ENCODE data around the gene APOBEC3H. TPM values are rescaled to one million over a fixed set of nuclear protein-coding genes. Genes with fewer than 3 reads are reported as not detected.
"Not testable (repeated sequence)": the region's sequence is repeated elsewhere in the genome, so short reads cannot be mapped to it uniquely, and the experiment has no call there.

Gene APOBEC3H
- polyA plus RNA-seq, 1 donor from 2014 or later = 0.48 TPM

DNA sequence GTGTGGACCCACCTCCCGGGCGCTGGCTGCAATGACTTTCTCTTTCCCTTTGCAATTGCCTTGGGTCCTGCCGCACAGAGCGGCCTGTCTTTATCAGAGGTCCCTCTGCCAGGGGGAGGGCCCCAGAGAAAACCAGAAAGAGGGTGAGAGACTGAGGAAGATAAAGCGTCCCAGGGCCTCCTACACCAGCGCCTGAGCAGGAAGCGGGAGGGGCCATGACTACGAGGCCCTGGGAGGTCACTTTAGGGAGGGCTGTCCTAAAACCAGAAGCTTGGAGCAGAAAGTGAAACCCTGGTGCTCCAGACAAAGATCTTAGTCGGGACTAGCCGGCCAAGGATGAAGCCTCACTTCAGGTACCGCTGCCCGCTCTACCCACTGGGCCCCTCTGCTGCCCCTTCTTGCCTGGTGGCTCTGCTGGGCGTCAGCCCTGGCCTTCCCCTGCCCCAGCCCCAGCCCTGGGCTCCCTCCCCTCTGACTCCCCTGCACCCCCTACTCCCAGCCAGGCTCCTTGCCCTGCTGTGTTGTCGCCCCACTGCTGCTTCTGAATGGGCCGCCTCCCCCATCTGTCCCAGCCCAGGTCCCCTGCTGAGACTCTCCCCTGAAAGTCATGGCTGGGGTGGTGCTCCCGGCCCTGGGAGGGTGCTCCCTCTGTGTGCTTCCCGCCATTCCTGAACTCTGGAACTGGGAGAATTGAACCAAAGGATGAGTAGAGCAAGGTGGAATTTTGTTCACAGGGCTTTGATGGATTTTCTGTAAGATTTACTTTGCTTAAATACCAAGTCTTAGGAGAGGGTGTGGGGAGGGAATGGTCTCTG is 19.8 kb upstream of the APOBEC3H start, which contains the start of gene APOBEC3G:
Gene APOBEC3G, plus strand, starts transcription at position 250 of the 815 bp plus-strand sequence. Its CDS starts 87 bp downstream, at position 337.
- not testable (repeated sequence) for H3K27me3 Mint-ChIP-seq, H3K36me3 Mint-ChIP-seq, H3K9me3 Mint-ChIP-seq
- Mint-ChIP-seq H3K4me1 (peaks cover 45 to 55% (median 55%) of the 10 kb centered on the region in 3 donors), H3K4me3 (peak within 1 kb of the TSS; percentile 68 to 95 (median 90)), H3K27ac (peak within 1 kb of the TSS; percentile 86 to 95 (median 91))

DNA sequence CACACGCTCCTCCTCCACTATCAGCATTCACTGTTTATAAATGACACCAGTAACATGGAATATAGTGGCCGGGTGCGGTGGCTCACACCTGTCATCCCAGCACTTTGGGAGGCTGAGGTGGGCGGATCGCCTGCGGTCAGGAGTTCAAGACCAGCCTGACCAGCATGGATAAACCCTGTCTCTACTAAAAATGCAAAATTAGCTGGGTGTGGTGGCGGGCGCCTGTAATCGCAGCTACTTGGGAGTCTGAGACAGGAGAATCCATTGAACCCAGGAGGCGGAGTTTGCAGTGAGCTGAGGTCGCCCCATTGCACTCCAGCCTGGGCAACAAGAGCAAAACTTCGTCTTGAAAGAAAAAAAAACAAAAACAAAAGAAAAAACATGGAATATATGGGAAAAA is 19.1 kb upstream of the APOBEC3H start:
- peaks cover 39 to 52% (median 49%) of the 10 kb centered on the region in 3 donors for H3K4me1 Mint-ChIP-seq

DNA sequence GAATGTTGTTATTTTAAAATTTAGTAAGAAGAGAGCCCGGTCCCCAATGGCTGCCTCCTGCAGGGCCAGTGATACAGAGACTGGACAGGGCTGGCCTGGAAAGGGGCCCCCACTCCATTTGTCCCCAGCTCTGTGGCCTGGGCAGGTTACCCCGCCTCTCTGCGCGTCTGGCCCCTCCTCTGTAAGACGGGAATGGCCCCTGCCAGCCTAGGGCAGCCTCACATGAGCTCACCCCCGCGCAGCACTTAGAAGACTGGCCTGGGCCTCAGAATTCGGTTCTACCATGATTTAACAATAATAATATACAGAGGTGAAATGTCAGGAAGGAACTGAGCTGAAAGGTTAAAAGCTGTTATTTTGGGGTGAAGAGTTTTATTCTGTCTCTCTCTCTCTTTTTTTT is 18.7 kb upstream of the APOBEC3H start:
- Mint-ChIP-seq H3K9me3 (no peaks in the 10 kb centered on the region), H3K27me3 (no peaks in the 10 kb centered on the region), H3K4me3 (peak overlapping the region; percentile 41 to 93 (median 78)), H3K27ac (peak overlapping the region; percentile 78 to 95 (median 86)), H3K36me3 (peaks cover 4% of the 10 kb centered on the region), H3K4me1 (peaks cover 38 to 50% (median 48%) of the 10 kb centered on the region in 3 donors)

More for the DNA sequence above, 19.1 kb upstream of the APOBEC3H start:
- not testable (repeated sequence) for H3K27me3 Mint-ChIP-seq, H3K36me3 Mint-ChIP-seq, H3K9me3 Mint-ChIP-seq
- Mint-ChIP-seq H3K4me3 (peak overlapping the region; percentile 68 to 95 (median 90)), H3K27ac (peak overlapping the region; percentile 86 to 95 (median 91))

DNA sequence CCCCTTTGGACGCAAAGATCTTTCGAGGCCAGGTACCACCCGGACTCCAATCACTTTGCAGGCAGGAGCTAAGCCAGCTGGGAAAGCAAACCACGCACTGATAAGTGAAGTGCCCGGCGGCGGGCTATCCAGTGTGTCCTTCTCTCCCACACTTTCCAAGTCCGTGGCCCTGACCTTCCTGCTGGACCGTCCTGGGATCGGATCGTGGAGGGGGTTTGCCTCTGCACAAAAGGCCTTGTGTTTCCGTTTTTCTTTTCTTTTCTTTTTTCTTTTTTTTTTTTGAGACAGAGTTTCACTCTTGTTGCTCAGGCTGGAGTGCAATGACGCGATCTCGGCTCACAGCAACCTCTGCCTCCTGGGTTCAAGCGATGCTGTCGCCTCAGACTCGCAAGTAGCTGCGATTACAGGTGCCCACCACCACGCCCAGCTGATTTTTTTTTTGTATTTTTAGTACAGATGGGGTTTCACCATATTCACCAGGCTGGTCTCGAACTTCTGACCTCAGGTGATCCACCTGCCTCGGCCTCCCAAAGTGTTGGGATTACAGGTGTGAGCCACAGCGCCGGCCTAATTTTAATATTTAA is 17.9 kb upstream of the APOBEC3H start:
- peaks cover 34 to 45% (median 40%) of the 10 kb centered on the region in 3 donors for H3K4me1 Mint-ChIP-seq
- H3K9me3 Mint-ChIP-seq, H3K27me3 Mint-ChIP-seq, H3K36me3 Mint-ChIP-seq: not testable (repeated sequence)
- peak overlapping the region in 1 of 3 donors; percentile 86 for H3K27ac Mint-ChIP-seq
- H3K4me3 Mint-ChIP-seq = peak overlapping the region in 2 of 4 donors; percentile 65 to 68

DNA sequence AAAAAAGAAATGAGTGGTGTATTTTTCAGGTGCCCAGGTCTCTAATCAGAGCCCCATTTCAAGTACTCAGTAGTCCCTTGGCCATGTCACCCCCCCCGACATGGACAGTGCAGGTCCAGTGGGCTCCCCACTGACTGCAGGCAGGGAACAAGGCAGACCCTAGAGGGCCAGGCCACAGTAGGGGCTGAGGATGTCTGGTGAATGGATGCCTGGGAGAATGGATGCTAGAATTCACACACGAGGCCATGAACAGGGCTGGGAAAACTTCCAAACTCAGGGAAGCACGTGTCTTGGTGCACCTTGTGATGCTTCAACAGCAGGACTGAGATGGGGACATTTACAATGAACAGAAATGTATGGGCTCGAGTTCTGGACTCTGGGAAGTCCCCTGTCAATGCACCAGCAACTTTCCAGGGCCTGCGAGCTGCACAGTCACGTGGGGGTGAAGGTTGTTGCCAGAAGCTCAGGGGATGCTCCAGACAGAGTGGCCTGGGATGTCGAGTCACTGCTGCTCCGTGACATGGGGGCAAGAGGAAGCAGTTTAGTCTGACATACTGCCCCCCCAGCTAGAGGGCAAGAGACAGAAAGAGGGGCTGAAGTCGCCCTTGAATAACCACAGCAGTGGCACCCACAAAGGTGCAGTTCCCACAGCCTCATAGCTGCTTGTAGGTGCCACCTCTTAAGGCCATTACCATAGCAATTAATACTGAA is 16.8 kb upstream of the APOBEC3H start:
- H3K27me3 Mint-ChIP-seq = no peaks in the 10 kb centered on the region
- peak overlapping the region; percentile 82 to 89 (median 89) for H3K27ac Mint-ChIP-seq
- peaks cover 4% of the 10 kb centered on the region for H3K36me3 Mint-ChIP-seq
- H3K4me3 Mint-ChIP-seq = peak overlapping the region; percentile 3 to 75 (median 46)
- H3K4me1 Mint-ChIP-seq = peaks cover 29 to 41% (median 34%) of the 10 kb centered on the region in 3 donors
- no peaks in the 10 kb centered on the region for H3K9me3 Mint-ChIP-seq

DNA sequence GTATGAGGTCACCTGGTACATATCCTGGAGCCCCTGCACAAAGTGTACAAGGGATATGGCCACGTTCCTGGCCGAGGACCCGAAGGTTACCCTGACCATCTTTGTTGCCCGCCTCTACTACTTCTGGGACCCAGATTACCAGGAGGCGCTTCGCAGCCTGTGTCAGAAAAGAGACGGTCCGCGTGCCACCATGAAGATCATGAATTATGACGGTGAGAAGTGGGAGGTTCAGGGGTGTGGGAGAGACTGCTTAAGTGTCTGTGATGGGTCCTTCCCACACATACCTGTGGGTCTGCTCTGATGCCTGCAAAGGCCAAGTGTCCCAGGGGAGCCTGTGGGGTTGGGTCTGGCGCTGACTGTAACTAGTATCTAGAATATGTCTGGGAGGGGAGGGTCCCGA is 16.0 kb upstream of the APOBEC3H start:
- H3K4me3 Mint-ChIP-seq = peak overlapping the region in 2 of 4 donors; percentile 56 to 75

DNA sequence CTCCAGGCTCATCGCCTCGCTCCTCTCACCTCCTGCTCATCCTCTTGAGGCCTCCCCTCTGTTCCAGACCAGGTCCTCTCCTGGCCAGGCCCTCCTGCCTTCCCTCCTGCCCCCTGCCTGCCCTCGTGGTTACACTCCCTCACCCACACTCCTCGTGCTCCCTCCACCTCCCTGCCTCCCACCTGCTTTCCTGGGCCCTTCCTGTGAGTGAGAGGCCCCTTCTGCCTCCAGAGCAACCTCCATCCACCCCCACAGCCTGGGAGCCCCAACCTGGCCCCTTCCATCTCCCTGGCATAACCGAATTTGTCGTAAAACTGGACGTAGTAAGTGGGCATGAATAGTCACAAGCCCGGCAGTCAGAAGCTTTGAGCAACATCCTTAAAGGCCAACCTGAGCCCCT is 15.4 kb upstream of the APOBEC3H start:
- peaks cover 8% of the 10 kb centered on the region for H3K36me3 Mint-ChIP-seq
- no peaks in the 10 kb centered on the region for H3K27me3 Mint-ChIP-seq
- H3K4me3 Mint-ChIP-seq = peak overlapping the region in 2 of 4 donors; percentile 56 to 75
- H3K27ac Mint-ChIP-seq = peak overlapping the region; percentile 73 to 89 (median 89)
- no peaks in the 10 kb centered on the region for H3K9me3 Mint-ChIP-seq
- peaks cover 20 to 31% (median 22%) of the 10 kb centered on the region in 3 donors for H3K4me1 Mint-ChIP-seq

More for the DNA sequence above, 16.0 kb upstream of the APOBEC3H start:
- Mint-ChIP-seq H3K27me3 (no peaks in the 10 kb centered on the region), H3K9me3 (no peaks in the 10 kb centered on the region), H3K27ac (peak overlapping the region in 2 of 3 donors; percentile 89), H3K36me3 (peaks cover 4% of the 10 kb centered on the region), H3K4me1 (peaks cover 23 to 36% (median 27%) of the 10 kb centered on the region in 3 donors)

DNA sequence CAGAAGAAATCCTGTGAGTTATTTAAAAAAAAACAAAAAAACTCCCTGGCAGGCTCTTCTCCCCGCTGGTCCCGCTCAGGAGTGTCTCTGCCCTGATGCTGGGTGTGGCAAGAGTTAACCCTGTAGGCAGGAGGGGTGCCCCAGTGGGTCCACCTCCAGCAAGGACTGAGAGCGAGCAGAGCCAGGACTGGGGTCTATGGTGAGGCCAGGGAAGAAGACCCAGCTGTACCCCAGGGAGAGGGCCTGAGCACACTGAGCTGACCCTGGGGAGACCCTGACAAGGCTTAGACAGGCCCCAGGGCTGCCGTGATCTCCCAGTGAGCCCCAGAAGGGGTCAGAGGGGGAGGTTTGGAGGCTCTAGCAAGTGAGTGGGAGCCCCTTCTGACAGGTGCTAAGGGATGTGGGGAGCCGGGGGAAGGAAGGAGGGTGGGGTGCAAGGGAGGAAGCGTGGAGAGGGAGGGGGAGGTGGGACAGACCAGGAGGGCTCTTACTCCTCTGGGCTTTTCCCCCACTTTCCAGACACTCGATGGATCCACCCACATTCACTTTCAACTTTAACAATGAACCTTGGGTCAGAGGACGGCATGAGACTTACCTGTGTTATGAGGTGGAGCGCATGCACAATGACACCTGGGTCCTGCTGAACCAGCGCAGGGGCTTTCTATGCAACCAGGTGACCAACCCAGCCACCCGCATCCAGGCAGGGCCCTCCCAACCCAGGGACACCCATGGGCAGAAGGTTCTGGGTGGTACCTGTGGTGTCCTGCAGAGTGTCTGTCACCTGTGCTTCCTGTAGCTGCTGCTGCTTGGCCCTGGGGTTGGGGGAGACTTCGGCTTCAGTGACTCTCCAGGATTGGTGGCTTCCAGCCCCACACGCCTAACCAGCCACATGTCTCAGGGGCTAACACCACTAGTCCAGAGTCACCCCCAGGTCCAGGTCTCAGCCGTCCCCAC is 13.6 kb upstream of the APOBEC3H start:
- no peaks in the 10 kb centered on the region for H3K27me3 Mint-ChIP-seq
- peaks cover 13 to 22% (median 14%) of the 10 kb centered on the region in 3 donors for H3K4me1 Mint-ChIP-seq
- H3K36me3 Mint-ChIP-seq = peaks cover 8% of the 10 kb centered on the region

DNA sequence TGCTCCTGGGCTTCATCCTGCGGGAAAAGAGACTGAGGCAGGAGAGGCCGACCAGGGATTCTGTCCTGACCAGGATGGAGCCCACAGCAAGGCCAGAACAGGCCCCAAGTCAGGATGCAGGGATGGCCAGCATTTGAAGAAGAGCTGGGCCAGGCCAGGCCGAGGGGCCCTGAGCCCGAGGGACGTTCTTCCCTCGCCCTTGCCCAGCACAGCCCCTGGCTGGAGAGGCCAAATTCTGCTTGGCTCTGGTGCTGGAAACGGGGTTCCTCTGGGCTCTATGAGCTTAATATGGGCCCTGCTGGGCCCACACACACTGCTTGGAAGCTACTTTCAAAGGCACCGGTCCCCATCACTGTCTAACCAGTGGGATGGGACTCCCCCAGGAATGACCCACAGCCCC is 12.4 kb upstream of the APOBEC3H start:
- Mint-ChIP-seq H3K27ac (peak overlapping the region in 1 of 3 donors; percentile 10), H3K4me3 (no peak overlapping the region), H3K4me1 (peaks cover 13 to 20% (median 14%) of the 10 kb centered on the region in 3 donors), H3K27me3 (no peaks in the 10 kb centered on the region), H3K36me3 (peaks cover 8% of the 10 kb centered on the region), H3K9me3 (no peaks in the 10 kb centered on the region)

More for the DNA sequence above, 13.6 kb upstream of the APOBEC3H start:
- Mint-ChIP-seq H3K27ac (peak overlapping the region in 1 of 3 donors; percentile 82), H3K4me3 (peak overlapping the region in 1 of 4 donors; percentile 27), H3K9me3 (no peaks in the 10 kb centered on the region)

DNA sequence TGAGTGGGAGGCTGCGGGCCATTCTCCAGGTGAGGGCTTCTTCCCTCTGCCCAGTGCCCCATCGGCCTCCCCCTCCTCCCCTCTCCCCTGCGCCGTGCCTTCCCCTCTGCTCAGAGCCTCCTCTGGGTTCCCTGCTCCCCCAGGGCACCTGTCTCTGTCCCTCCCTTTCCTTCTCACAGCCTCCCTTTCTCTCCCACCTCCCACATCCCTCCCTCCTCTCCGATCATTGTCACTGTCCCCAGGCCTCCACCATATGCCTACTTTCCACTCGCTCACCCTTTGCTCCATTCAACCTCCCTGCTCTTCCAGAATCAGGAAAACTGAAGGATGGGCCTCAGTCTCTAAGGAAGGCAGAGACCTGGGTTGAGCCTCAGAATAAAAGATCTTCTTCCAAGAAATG is 9.9 kb upstream of the APOBEC3H start:
- H3K9me3 Mint-ChIP-seq = no peaks in the 10 kb centered on the region
- H3K27me3 Mint-ChIP-seq = no peaks in the 10 kb centered on the region
- H3K36me3 Mint-ChIP-seq = peaks cover 5% of the 10 kb centered on the region
- peaks cover 2 to 20% (median 11%) of the 10 kb centered on the region in 3 donors for H3K4me1 Mint-ChIP-seq
- no peak overlapping the region for H3K27ac Mint-ChIP-seq
- no peak overlapping the region for H3K4me3 Mint-ChIP-seq

DNA sequence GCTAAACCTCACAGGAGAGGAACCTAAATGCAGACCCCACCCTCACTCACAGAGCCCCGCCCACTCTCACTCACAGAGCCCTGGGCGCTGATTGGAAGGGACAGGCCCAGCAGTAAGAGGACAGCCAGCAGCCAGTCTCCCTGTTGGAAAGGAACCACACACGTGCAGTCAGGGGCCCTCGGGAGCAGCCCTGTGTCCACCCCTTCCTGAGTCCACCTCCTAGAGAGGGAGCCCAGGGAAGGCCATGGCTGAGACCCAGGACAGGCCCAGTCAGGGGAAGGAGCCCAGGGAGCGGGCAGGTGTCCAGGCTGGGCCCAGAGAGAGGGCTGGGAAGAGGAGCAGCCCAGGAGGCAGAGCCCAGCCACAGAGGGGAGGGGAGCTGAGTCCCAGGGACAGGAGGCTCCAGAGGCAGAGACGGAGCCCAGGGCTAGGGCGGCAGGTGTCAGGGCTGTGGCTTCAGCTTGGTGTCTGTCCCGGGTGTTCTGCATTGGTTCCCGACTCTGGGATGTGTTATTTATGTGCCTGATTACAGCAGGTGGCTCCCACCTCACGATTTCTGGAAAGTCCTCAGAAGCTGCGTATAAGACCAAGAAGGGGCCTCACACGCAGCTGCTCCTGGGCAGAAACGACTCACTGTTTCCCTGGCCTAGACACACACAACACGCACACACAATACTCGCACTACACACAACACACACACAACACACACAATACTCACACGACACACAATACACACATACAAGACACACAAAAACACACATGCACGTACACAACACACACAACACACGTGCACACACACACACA is 9.0 kb upstream of the APOBEC3H start:
- Mint-ChIP-seq H3K4me1 (peaks cover 12 to 26% (median 18%) of the 10 kb centered on the region in 3 donors), H3K9me3 (no peaks in the 10 kb centered on the region), H3K36me3 (peaks cover 5% of the 10 kb centered on the region), H3K4me3 (peak overlapping the region in 2 of 4 donors; percentile 41 to 63), H3K27me3 (no peaks in the 10 kb centered on the region), H3K27ac (peak overlapping the region in 2 of 3 donors; percentile 18 to 78)

DNA sequence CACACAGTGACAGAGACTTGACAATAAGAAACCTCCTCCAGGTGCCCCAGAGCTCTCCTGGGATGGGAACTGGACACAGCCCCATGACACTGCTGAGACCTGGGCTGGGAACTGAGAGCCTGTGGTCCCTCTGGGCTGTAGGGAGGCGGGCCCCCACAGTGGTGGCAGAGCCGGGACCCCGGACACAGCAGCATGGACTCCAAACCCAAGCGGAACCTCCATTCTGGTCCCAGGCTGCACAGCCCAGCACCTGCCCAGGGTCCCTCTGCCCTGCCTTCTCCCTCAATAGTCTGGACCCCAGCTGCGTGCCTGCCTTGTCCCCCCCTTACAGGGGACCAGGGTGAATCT is 8.4 kb upstream of the APOBEC3H start:
- Mint-ChIP-seq H3K9me3 (no peaks in the 10 kb centered on the region), H3K4me1 (peaks cover 12 to 26% (median 18%) of the 10 kb centered on the region in 3 donors), H3K27me3 (no peaks in the 10 kb centered on the region), H3K27ac (peak overlapping the region in 2 of 3 donors; percentile 18 to 78), H3K36me3 (peaks cover 5% of the 10 kb centered on the region), H3K4me3 (no peak overlapping the region)

DNA sequence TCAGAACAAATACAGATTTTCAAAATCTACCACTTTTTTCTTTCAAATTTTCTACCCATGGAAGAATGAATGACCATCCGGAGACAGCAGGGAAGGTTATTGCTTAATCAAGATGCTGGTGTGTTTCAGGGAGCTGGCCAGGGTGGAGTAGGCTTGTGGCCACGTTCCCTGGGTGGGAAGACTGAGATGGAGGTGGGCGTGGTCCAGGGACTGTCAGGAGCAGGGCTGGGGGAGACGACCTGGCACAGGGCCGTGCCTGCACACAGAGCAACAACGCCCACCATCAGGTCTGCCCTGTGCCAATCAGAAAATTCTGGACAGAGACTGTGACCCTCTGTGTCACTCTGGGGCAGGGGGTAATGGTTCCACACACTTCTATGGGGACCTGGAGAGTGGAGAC is 7.1 kb upstream of the APOBEC3H start:
- Mint-ChIP-seq H3K36me3 (peaks cover 5% of the 10 kb centered on the region), H3K9me3 (no peaks in the 10 kb centered on the region), H3K4me1 (peaks cover 20 to 33% (median 21%) of the 10 kb centered on the region in 3 donors), H3K27me3 (no peaks in the 10 kb centered on the region), H3K4me3 (peak overlapping the region in 3 of 4 donors; percentile 57 to 87 (median 67)), H3K27ac (peak overlapping the region in 2 of 3 donors; percentile 76 to 98)

Measured in IgD-negative memory B cell (primary cell).